Keratinocyte (primary cell): ENCODE measurements around the gene UTP14C.

Experiments
- EZH2 ChIP-seq: IDR thresholded peaks from one replicate; pipeline ENCODE4 v1.6.1; 2012; ENCODE audit warnings: inconsistent platforms, mild to moderate bottlenecking, low read length, moderate library complexity
- TF ChIP-seq, protein P1 (sequence below), 3 experiments: IDR thresholded peaks in 1 of 3; conservative IDR thresholded peaks in 1 of 3; optimal IDR thresholded peaks in 1 of 3; 2 replicates in 2 of 3; 3 replicates in 1 of 3; pipeline versions ENCODE3 to v1.5.1; 2011; ENCODE audit warnings: low read length in 3 of 3, mild to moderate bottlenecking in 3 of 3, moderate library complexity in 2 of 3, control low read depth in 1 of 3, inconsistent platforms in 1 of 3; ENCODE audit not compliant: insufficient read depth in 2 of 3; ENCODE audit errors: extremely low read depth in 1 of 3

DNA sequence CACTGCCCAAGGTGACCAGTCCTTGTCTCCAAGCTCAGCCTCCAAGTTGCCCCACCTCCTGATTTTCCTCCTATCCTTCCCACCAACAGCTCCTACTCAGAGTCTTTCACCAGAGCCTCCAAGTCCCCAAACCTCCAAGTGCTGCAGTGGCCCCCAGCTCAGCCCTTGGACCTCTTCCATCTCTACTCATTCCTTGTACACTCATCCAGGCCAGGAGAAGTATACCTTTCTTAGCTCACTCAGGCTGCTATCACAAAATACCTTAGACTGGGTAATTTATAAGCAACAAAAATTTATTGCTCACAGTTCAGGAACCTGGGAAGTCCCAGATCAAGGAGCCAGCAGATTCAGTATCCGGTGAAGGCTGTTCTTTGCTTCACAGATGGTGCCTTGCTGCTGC is 24.6 kb upstream of the UTP14C start:
- TF ChIP-seq, protein P1, sequence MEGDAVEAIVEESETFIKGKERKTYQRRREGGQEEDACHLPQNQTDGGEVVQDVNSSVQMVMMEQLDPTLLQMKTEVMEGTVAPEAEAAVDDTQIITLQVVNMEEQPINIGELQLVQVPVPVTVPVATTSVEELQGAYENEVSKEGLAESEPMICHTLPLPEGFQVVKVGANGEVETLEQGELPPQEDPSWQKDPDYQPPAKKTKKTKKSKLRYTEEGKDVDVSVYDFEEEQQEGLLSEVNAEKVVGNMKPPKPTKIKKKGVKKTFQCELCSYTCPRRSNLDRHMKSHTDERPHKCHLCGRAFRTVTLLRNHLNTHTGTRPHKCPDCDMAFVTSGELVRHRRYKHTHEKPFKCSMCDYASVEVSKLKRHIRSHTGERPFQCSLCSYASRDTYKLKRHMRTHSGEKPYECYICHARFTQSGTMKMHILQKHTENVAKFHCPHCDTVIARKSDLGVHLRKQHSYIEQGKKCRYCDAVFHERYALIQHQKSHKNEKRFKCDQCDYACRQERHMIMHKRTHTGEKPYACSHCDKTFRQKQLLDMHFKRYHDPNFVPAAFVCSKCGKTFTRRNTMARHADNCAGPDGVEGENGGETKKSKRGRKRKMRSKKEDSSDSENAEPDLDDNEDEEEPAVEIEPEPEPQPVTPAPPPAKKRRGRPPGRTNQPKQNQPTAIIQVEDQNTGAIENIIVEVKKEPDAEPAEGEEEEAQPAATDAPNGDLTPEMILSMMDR (optimal IDR thresholded peaks at IDR 0.05 in 1 of 3, IDR thresholded peaks at IDR 0.05 in 1 of 3, conservative IDR thresholded peaks at IDR 0.05 in 1 of 3; ENCODE audit: extremely low read depth in 1 of 3, insufficient read depth in 2 of 3, low read length in 3 of 3) = no peak
- TF ChIP-seq EZH2 = no peak
